ENCODE results near the gene PLP1.

DNA sequence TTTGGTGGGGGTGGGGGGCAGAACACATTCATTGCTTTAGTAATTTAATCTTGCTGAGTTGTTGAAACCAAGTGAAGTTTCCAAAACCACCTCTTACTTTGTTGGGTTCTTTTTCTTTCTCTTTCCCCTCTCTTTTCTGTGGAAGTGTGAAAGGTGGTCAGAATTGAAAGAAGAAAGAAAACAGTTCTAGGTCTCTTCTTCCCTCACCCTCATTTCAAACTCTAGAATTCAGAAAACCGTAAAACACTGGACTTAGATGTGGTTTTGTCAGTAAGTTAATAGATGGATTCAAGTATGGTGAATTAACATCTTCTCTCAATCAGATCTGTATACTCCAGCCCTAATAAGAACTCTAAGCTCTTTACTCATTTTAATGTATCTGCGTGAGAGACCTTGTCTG lies 23.7 kb downstream of the PLP1 start:
- TF ChIP-seq GATA3 (IDR thresholded peaks at IDR 0.05; ENCODE audit: low read depth, low read length) (no peak), GATA2 (IDR thresholded peaks at IDR 0.05; ENCODE audit: low read depth, low read length) (no peak)
